NT2/D1 (cell line): ENCODE measurements around the gene STK24.

Experiments used
- YY1 ChIP-seq: IDR thresholded peaks from 2 replicates; pipeline ENCODE4 v1.6.1; 2011; ENCODE audit not compliant: insufficient read length, insufficient read depth
- ZNF274 ChIP-seq: IDR thresholded peaks from 2 replicates; pipeline ENCODE4 v1.6.1; 2011; ENCODE audit warnings: mild to moderate bottlenecking, low read depth, low read length

DNA sequence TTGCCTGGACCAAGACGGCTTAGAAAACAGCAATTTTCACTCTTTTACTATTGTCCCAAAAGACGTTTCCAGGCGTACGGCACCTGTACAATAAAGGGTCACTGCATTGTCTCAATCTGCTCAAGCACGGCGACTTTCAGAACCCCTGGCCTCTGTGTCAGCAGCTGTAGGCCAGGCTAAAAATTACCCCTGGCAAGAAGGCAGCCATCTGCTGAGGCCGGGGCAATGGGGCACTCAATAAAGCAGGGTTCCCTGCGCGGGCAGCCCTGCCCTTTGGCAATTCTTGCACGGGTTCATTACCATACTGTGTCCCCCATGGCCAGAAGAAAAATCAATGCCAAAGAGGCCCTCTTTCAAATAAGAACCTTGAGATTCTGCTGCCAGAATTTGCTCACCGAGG is 52.1 kb downstream of the STK24 start:
- no peak for TF ChIP-seq YY1
- no peak for TF ChIP-seq ZNF274
